CD4-positive, alpha-beta T cell treated with Interleukin-21 for 1 hour (primary cell): Measurements from ENCODE around the gene LPCAT3.
A peak's percentile ranks its signal among the peaks of the same experiment; 100 is the strongest.

Source experiments
- DNase-seq: peaks from one replicate; pipeline ENCODE4 v3.0.0-alpha.2; 2020

LPCAT3 gene

DNA sequence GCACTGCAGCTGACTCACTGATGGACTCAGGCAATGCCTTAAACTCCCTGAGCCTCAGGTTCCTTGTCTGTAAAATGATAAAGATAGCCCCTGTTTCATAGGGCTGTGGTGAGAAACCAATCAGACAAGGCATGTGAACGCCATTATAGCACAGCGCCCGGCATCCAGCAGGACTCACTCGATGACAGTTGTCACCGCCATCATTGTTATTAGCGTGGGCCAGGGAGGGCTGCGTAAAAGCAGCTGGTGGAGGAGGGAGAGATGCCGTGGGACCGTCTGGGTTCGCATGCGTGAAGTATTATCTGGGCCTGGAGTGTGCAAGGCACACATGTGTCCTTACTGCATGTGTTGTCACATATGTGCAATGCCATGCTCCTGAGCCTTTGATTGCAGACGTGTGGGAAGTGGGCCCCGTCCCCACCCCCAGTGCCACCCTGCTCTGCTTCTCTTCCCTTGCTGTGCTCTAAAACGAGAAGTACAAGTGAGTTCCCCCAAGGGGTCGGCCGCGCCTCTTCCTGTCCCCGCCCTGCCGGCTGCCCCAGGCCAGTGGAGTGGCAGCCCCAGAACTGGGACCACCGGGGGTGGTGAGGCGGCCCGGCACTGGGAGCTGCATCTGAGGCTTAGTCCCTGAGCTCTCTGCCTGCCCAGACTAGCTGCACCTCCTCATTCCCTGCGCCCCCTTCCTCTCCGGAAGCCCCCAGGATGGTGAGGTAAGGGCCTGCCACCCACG is 67.3 kb downstream of the LPCAT3 start, which contains the start of gene PTPN6:
PTPN6 (plus strand) TSS at position 546 of the 730 bp plus-strand sequence; CDS start at position 703, 157 bp downstream.
- DNase-seq: peak; percentile 70

- DNase-seq: peak; percentile 60
Observed at GRCh38 chr12:6950401-6950801, 67.9 kb downstream of the LPCAT3 start.

DNA sequence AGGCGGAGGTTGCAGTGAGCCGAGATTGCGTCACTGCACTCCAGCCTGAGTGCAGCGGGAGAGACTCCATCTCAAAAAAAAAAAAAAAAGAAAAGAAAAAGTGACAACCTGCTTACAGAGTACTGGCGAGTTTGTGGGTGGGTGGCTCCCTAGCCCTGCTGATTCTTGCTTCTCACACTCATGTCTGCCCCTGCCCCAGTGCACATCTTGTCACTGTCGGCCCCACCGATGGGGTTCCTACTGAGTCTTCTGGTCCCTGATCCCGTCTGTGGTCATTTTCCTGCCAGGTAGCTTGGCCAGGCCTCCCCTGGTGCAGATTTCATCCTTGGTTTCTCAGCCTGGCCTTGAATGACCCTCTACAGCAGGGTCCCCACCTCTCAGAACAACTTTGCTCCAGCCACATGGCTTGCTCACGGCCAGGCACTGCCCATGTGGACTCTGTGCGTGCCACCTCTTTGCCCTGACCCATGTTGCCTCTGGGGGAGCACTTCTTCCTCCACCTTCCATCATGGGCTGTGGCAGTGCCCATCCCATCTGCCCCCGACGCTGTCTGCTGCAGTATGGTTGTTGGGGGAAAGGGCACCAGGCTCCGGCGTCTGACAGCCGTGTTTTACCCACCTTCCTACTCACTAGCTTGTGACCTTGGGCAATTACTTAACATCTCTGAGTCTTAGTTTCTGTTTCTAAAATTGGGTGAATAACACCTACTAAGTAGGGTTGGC is 69.2 kb downstream of the LPCAT3 start:
- peak; percentile 59 for DNase-seq

GRCh38 chr12:6947615-6948014 is 70.7 kb downstream of the LPCAT3 start:
- DNase-seq: no peak

DNA sequence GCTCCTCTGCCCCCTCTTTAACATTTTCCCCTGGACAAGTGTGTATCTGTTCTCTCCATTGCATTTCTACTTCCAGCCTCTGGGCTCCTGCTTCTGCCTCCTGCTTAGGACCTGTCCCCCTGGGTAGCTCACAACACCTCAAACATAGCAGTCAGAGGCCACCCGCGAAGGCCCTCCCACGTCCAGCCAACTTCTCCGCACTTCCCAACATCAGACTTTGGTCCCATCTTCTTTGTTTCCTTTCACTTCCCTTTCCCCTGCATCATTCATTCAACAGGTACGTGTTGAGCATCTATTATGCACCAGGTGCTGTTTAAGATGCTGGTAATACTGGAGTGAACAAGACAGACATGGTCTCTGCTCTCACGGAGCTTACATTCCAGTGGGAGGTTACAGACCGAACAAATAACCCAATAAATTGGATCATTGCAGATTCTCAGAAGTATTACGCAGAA is 71.3 kb downstream of the LPCAT3 start:
- no peak for DNase-seq

DNA sequence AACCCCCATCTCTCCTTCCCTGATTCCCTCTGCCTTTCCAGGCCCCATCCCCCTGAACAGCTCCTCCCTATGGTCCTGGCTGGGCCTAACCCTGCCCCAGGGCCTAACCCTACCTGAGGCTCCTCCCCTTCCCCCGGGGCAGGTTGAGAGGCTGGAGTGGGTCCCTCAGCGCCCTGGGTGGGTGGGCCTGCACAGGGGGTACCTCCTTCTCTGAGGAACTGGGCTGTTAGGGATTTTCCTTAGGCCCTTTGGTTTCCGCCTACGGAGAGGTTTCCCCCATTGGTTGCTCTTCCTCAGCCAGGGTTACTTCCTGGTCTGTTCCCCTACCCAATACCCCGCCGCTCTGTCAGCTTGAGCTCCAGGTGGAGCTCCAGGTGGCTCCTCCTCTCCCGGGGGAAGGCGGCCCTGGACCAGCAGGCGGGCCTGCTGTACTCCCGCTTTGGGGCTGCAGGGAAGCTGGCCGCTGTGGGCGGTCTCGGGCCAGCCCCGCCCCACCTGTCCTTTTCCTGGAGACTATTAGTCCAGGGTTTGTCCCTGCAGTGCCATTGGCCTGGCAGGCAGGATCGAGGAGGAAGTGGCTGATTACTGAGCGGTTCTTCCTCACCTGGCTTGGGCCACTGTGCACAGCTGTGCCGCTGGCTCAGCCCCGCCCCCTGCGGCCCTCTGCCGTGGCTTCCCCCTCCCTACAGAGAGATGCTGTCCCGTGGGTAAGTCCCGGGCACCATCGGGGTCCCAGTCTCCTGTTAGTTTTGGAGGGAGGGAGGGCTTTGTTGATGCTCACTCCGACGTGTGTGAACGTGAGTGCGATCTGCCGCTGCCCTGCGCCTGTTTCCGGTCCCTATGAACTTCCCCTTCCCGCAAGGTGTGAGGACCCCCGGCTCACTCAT is 72.0 kb downstream of the LPCAT3 start:
- DNase-seq: peak; percentile 79

DNA sequence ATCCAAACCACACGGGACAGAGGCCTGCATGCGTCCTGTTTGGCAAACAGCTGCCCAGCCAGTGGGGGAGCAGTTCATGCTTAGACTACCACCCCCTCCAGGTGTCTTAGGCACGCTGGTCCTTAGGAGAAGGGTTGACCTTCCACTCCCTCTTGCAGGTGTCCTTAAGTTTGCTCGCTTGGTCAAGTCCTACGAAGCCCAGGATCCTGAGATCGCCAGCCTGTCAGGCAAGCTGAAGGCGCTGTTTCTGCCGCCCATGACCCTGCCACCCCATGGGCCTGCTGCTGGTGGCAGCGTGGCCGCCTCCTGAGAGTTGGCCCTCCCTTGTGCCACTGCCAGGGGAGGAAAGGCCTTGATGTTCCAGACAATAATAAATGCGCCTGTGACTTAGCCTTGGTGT is 72.7 kb downstream of the LPCAT3 start:
- no peak for DNase-seq

- peak; percentile 91 for DNase-seq
Observed at GRCh38 chr12:6944381-6945186, 73.7 kb downstream of the LPCAT3 start.

DNA sequence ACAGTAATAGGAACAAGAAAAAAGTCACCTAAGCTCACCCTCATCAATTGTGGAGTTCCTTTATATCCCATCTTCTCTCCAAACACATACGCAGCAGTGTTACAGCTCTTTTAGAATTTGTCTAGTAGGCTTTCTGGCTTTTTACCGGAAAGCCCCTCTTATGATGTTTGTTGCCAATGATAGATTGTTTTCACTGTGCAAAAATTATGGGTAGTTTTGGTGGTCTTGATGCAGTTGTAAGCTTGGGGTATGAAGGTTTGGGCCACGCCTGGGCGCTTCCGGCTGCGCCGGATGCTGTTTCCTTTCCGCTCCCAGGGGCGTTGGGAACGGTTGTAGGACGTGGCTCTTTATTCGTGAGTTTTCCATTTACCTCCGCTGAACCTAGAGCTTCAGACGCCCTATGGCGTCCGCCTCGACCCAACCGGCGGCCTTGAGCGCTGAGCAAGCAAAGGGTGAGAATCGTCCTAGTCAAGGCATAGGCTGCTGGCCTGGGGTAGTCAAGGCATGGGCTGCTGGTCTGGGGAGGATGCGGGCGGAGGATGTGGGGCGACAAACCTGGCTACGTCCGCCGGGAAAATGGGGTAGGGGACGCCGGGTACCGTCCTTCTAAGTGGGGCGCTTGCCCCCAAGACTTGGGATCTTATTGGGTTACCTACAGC is 74.4 kb downstream of the LPCAT3 start, which contains the start of the genes C12orf57 and RNU7-1:
C12orf57 (plus strand) TSS at position 301 of the 659 bp plus-strand sequence; CDS start at position 401, 100 bp downstream.
RNU7-1 (plus strand) TSS at position 95 of the 659 bp plus-strand sequence.
- peak; percentile 90 for DNase-seq

DNA sequence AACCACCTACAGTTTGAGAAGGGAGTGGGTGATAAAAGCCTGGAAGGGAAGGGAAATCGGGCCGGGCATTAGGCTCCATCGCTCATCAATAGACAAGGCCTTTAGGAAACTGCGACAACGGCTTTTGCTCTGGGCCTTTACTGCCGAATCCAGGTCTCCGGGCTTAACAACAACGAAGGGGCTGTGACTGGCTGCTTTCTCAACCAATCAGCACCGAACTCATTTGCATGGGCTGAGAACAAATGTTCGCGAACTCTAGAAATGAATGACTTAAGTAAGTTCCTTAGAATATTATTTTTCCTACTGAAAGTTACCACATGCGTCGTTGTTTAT is 74.9 kb downstream of the LPCAT3 start:
- DNase-seq: peak; percentile 93

GRCh38 chr12:6942331-6942665 is 76.0 kb downstream of the LPCAT3 start:
- DNase-seq: no peak

- DNase-seq: no peak
Observed at GRCh38 chr12:6941782-6942181, 76.5 kb downstream of the LPCAT3 start.

DNA sequence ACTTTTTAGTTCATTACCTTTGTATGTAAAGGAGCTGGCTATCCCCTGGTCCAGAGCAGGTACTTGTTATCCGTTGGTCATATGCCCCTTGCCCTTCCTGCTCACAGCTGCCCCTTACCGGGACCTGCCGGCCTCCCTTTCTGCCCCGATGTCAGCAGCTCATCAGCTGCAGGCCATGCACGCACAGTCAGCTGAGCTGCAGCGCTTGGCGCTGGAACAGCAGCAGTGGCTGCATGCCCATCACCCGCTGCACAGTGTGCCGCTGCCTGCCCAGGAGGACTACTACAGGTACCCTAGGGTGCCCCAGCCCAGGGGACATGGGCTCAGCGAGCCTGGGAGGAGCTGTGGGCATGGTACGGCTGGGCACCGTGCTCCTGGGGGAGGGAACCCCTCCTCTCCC is 77.0 kb downstream of the LPCAT3 start:
- no peak for DNase-seq

DNA sequence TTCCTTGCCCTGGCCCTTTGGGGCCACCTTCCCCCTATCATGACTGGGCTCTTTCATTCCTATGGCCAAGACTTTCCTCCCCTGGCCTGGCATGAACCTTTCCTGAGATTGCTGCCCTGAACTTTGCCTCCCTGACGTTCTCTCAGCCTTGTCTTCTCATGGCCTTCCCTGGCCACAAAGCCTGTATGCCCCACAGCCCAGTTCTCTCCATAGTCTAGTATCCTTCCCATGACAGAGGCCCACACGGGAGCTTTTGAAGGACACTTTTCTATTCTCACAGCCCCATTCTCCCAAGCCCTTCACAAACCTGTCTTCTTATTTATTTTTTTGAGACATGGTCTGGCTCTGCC is 79.1 kb downstream of the LPCAT3 start:
- no peak for DNase-seq

DNA sequence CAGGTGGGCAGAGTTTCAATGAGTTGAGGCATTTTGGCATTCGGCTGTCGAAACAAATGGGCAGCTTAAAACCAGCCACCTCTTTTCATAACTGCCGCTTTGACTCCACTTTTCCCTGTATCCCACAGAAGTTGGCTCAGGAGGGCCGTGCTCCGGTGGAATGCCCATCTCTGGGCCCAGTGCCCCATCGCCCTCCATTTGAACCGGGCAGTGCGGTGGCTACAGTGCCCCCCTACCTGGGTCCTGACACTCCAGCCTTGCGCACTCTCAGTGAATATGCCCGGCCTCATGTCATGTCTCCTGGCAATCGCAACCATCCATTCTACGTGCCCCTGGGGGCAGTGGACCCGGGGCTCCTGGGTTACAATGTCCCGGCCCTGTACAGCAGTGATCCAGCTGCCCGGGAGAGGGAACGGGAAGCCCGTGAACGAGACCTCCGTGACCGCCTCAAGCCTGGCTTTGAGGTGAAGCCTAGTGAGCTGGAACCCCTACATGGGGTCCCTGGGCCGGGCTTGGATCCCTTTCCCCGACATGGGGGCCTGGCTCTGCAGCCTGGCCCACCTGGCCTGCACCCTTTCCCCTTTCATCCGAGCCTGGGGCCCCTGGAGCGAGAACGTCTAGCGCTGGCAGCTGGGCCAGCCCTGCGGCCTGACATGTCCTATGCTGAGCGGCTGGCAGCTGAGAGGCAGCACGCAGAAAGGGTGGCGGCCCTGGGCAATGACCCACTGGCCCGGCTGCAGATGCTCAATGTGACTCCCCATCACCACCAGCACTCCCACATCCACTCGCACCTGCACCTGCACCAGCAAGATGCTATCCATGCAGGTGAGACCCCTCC is 79.7 kb downstream of the LPCAT3 start:
- DNase-seq: no peak

- peak; percentile 95 for DNase-seq
Observed at GRCh38 chr12:6937481-6938352, 80.6 kb downstream of the LPCAT3 start.

GRCh38 chr12:6936636-6937480 is 81.4 kb downstream of the LPCAT3 start:
- DNase-seq: peak; percentile 58

DNA sequence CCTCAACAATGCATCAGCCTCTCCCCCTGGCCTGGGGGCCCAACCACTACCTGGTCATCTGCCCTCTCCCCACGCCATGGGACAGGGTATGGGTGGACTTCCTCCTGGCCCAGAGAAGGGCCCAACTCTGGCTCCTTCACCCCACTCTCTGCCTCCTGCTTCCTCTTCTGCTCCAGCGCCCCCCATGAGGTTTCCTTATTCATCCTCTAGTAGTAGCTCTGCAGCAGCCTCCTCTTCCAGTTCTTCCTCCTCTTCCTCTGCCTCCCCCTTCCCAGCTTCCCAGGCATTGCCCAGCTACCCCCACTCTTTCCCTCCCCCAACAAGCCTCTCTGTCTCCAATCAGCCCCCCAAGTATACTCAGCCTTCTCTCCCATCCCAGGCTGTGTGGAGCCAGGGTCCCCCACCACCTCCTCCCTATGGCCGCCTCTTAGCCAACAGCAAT is 82.1 kb downstream of the LPCAT3 start:
- no peak for DNase-seq
